Brain microvascular endothelial cell (primary cell): ENCODE results near the gene IL10RA.

ENCODE experiments used
- DNase-seq: peaks from one replicate; pipeline ENCODE4 v3.0.0-alpha.2; 2020
- H3K27ac ChIP-seq: fragments of 250-450 bp; sonication (Bioruptor Pico); 2 replicates; pipeline ENCODE4 v1.5.1; 2020; ENCODE audit warnings: mild to moderate bottlenecking, moderate library complexity
- H3K27me3 ChIP-seq: fragments of 250-450 bp; sonication (Bioruptor Pico); replicated peaks from 2 replicates; pipeline ENCODE4 v1.5.1; 2020; ENCODE audit warnings: mild to moderate bottlenecking
- H3K36me3 ChIP-seq: fragments of 250-450 bp; sonication (Bioruptor Pico); replicated peaks from 2 replicates; pipeline ENCODE4 v1.5.1; 2020; ENCODE audit warnings: mild to moderate bottlenecking
- H3K4me3 ChIP-seq: 2 replicates; pipeline ENCODE4 v1.5.1; 2011; ENCODE audit warnings: low read depth, mild to moderate bottlenecking, control low read depth, low read length, moderate library complexity
- in situ Hi-C: cut with HindIII; loops from 2 replicates; pipeline ENCODE4 v1.10.0; 2017; ENCODE audit warnings: low sequenced_read_pairs, low pct_ligation_motif_present
- TF ChIP-seq, protein P1 (sequence below): IDR thresholded peaks from 2 replicates; pipeline ENCODE4 v1.5.1; 2011; ENCODE audit warnings: low read depth, mild to moderate bottlenecking, moderate library complexity, low read length, control low read depth, inconsistent platforms; ENCODE audit errors: missing control alignments

IL10RA gene

DNA sequence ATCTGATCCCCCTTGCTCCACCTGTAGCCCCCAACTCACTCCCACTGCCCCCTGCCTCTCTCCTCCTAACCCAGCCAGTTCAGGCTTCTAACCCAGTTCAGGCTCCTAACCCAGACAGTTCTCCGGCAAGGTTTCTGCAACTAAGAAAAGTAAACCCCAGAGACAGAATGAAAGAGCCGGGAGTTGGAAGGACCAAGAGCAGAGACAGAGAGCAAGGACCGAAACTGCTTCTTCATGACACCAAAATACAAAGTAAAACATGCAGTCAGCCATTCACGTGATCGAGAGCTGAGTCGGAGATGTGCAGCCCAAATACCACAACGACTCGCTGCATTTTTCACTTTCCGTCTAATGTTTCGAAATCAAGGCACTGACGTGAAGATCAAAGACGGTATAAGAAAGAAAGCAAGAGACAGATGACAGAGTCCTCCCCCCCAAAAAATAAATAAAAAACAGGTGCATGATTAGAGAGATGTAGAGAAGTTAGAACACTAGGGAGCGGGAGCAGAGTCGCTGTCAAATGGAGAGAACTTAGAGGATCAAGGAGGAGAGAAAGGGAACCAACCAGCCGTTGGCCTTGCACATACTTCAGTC, 884 bp downstream of the IL10RA start:
- in situ Hi-C loops, result no loop called here
- Histone ChIP-seq H3K36me3 (no peaks in the 10 kb centered on the region), H3K27ac (no peak overlapping the region), H3K27me3 (peaks cover 16% of the 10 kb centered on the region), H3K4me3 (no peak overlapping the region)
- DNase-seq, result no peak
- TF ChIP-seq, protein P1, sequence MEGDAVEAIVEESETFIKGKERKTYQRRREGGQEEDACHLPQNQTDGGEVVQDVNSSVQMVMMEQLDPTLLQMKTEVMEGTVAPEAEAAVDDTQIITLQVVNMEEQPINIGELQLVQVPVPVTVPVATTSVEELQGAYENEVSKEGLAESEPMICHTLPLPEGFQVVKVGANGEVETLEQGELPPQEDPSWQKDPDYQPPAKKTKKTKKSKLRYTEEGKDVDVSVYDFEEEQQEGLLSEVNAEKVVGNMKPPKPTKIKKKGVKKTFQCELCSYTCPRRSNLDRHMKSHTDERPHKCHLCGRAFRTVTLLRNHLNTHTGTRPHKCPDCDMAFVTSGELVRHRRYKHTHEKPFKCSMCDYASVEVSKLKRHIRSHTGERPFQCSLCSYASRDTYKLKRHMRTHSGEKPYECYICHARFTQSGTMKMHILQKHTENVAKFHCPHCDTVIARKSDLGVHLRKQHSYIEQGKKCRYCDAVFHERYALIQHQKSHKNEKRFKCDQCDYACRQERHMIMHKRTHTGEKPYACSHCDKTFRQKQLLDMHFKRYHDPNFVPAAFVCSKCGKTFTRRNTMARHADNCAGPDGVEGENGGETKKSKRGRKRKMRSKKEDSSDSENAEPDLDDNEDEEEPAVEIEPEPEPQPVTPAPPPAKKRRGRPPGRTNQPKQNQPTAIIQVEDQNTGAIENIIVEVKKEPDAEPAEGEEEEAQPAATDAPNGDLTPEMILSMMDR, result no peak

DNA sequence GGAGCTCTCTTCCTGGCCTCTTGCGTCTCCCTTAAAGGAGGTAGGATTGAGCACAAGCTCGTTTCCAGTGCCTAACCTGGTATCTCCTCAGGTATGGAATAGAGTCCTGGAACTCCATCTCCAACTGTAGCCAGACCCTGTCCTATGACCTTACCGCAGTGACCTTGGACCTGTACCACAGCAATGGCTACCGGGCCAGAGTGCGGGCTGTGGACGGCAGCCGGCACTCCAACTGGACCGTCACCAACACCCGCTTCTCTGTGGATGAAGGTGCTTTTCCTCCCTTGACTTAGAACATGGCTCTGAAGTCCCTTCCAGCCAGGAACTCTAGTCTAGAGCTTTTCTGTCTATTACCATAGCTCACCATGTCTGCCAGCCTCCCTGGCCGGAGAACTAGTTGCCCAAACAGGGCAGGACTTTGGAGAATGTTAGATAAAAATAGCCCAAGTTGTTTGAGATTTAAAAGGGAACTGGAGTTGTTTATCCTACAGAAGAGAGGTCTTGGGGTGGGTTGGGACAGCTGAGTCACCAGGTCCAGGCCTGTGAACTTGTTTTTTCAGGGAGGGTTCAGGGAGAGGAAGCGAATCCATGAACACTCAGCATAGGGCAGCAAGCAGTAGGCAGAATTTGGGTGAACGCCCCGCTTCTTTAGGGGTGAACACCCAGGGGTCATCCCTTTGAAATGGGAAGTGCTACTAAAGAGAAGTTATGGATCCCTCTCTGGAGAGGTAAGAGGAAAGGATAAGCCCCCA, 3.3 kb downstream of the IL10RA start:
- no peak for DNase-seq
- no peak overlapping the region for H3K27ac ChIP-seq
- H3K4me3 ChIP-seq, result no peak overlapping the region
- TF ChIP-seq, protein P1, result no peak
- in situ Hi-C loops, result no loop called here
- peaks cover 16% of the 10 kb centered on the region for H3K27me3 ChIP-seq
- H3K36me3 ChIP-seq, result no peaks in the 10 kb centered on the region

DNA sequence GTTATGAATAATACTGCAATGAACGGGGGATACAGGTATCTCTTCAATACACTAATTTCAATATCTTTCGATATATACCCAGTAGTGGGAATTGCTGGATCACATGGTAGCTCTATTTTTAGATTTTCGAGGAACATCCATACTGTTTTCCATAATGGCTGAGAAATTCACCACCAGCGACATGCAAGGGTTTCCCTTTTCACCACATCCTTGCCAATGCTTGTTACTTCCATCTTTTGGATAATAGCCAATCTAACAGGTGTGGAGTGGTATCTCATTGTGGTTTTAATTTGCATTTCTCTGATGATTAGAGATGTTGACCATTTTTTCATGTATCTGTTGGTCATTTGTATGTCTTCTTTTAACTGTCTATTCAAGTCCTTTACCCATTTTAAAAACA, 5.9 kb downstream of the IL10RA start:
- Histone ChIP-seq H3K27me3 (peaks cover 9% of the 10 kb centered on the region), H3K4me3 (no peak overlapping the region), H3K36me3 (no peaks in the 10 kb centered on the region), H3K27ac (no peak overlapping the region)
- TF ChIP-seq, protein P1, result no peak
- in situ Hi-C loops, result no loop called here
- DNase-seq, result no peak

DNA sequence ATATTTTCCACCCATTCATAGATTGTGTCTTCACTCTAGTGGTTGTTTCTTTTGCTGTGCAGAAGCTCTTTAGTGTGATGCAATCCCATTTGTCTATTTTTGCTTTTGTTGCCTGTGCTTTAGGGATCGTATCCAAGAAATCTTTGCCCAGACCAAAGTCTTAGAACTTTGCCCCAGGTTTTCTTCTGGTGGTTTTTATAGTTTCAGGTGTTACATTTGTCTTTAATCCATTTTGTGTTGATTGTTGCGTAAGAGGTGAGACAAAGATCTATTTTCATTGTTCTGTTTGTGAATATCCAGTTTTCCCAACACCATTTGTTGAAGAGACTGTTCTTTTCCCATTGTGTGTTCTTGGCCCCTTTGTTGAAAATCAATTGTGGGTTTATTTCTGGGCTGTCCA, 6.4 kb downstream of the IL10RA start:
- no peak overlapping the region for H3K27ac ChIP-seq
- no peaks in the 10 kb centered on the region for H3K36me3 ChIP-seq
- DNase-seq, result no peak
- in situ Hi-C loops, result no loop called here
- H3K4me3 ChIP-seq, result no peak overlapping the region
- H3K27me3 ChIP-seq, result peaks cover 4% of the 10 kb centered on the region
- TF ChIP-seq, protein P1, result no peak

DNA sequence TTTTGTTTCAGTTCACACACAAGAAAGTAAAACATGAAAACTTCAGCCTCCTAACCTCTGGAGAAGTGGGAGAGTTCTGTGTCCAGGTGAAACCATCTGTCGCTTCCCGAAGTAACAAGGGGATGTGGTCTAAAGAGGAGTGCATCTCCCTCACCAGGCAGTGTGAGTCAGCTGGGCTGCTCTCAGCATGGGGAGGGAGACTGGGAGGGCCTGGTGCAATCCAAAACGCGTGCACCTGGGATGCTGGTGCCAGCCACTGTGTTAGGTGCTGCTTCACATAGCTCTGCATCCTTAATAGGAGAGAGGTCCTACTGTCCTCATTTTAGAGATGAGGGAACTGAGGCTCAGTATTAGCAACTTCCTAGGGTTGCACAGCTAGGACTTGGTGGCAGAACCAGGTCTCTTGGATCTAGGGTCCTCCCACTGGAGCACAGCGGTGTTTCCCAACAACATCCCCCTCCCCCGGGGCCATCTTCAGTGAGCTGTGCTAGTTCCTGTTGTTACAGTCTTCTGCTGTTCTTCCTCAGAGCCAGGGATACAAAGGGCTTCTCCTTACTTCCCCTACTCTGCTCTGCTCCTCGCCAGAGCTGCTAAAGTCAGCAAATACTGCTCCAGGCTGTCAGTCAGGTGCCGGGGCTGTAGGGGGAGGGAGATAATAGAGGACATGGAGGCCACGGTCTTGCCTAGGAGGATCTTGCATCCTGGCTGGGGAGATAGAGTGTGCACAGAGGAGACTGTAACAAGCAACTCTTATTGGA, 8.0 kb downstream of the IL10RA start:
- no peaks in the 10 kb centered on the region for H3K36me3 ChIP-seq
- no peak overlapping the region for H3K27ac ChIP-seq
- no peak overlapping the region for H3K4me3 ChIP-seq
- no peaks in the 10 kb centered on the region for H3K27me3 ChIP-seq
- TF ChIP-seq, protein P1, result no peak
- in situ Hi-C loops, result no loop called here
- no peak for DNase-seq
